ENCODE data around the gene MFGE8.

GRCh38 chr15:88899251-88899650 is 13.9 kb downstream of the MFGE8 start:
- TF ChIP-seq CHD2 (IDR thresholded peaks at IDR 0.05; ENCODE audit: low read length, partially characterized antibody) = no peak
- no peak for TF ChIP-seq CTCF (IDR thresholded peaks at IDR 0.05)
- TF ChIP-seq, protein P1, sequence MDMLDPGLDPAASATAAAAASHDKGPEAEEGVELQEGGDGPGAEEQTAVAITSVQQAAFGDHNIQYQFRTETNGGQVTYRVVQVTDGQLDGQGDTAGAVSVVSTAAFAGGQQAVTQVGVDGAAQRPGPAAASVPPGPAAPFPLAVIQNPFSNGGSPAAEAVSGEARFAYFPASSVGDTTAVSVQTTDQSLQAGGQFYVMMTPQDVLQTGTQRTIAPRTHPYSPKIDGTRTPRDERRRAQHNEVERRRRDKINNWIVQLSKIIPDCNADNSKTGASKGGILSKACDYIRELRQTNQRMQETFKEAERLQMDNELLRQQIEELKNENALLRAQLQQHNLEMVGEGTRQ (IDR thresholded peaks at IDR 0.05) = no peak
- no peak for TF ChIP-seq JUN (IDR thresholded peaks at IDR 0.05)
- TF ChIP-seq, protein P2, sequence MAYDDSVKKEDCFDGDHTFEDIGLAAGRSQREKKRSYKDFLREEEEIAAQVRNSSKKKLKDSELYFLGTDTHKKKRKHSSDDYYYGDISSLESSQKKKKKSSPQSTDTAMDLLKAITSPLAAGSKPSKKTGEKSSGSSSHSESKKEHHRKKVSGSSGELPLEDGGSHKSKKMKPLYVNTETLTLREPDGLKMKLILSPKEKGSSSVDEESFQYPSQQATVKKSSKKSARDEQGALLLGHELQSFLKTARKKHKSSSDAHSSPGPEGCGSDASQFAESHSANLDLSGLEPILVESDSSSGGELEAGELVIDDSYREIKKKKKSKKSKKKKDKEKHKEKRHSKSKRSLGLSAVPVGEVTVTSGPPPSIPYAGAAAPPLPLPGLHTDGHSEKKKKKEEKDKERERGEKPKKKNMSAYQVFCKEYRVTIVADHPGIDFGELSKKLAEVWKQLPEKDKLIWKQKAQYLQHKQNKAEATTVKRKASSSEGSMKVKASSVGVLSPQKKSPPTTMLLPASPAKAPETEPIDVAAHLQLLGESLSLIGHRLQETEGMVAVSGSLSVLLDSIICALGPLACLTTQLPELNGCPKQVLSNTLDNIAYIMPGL (CRISPR knock-in tag; IDR thresholded peaks at IDR 0.05; ENCODE audit: borderline replicate concordance) = no peak
- TF ChIP-seq RAD21 (conservative IDR thresholded peaks at IDR 0.05 in 1 of 2, IDR thresholded peaks at IDR 0.05 in 1 of 2) = no peak
- no peak for TF ChIP-seq ZSCAN20 (CRISPR knock-in tag; IDR thresholded peaks at IDR 0.05)
- no peak for TF ChIP-seq POLR2AphosphoS2 (conservative IDR thresholded peaks at IDR 0.05; ENCODE audit: low read length)
- TF ChIP-seq CBX2 (IDR thresholded peaks at IDR 0.05; ENCODE audit: borderline replicate concordance, low read depth) = no peak
- no peak for TF ChIP-seq FOSL2 (IDR thresholded peaks at IDR 0.05)
- TF ChIP-seq FOSL2 (CRISPR knock-in tag; IDR thresholded peaks at IDR 0.05) = no peak

All from A549 (cell line).